ENCODE data around the gene OLFML2A.
A peak's percentile ranks its signal among the peaks of the same experiment; 100 is the strongest.

OLFML2A gene

GRCh38 chr9:124790301-124790700 is 13.4 kb downstream of the OLFML2A start:
- H3K27ac ChIP-seq (ENCODE audit: poor library complexity, severe bottlenecking), result no peak overlapping the region
- no peaks in the 10 kb centered on the region for H3K9me3 ChIP-seq (ENCODE audit: severe bottlenecking)

GRCh38 chr9:124790801-124791505 is 14.0 kb downstream of the OLFML2A start:
- Histone ChIP-seq H3K27me3 (ENCODE audit: insufficient read depth, poor library complexity, severe bottlenecking) (no peaks in the 10 kb centered on the region), H3K27ac (ENCODE audit: poor library complexity, severe bottlenecking) (no peak overlapping the region), H3K36me3 (ENCODE audit: low read depth) (no peaks in the 10 kb centered on the region), H3K4me1 (ENCODE audit: insufficient read depth, poor library complexity, severe bottlenecking) (peaks cover 12% of the 10 kb centered on the region), H3K9me3 (ENCODE audit: severe bottlenecking) (no peaks in the 10 kb centered on the region), H3K4me3 (ENCODE audit: severe bottlenecking) (no peak overlapping the region)
- ATAC-seq (ENCODE audit: low read depth) (no peak), DNase-seq (ENCODE audit: low spot score) (peak; percentile 21)
- TF ChIP-seq CTCF (IDR thresholded peaks at IDR 0.05; ENCODE audit: poor library complexity, severe bottlenecking), result no peak

More at GRCh38 chr9:124790301-124790700, 13.4 kb downstream of the OLFML2A start:
- no peak overlapping the region for H3K4me3 ChIP-seq (ENCODE audit: severe bottlenecking)
- H3K36me3 ChIP-seq (ENCODE audit: low read depth), result no peaks in the 10 kb centered on the region
- no peaks in the 10 kb centered on the region for H3K27me3 ChIP-seq (ENCODE audit: insufficient read depth, poor library complexity, severe bottlenecking)
- H3K4me1 ChIP-seq (ENCODE audit: insufficient read depth, poor library complexity, severe bottlenecking), result peaks cover 9% of the 10 kb centered on the region
- peak; percentile 29 for DNase-seq (ENCODE audit: low spot score)
- TF ChIP-seq CTCF (IDR thresholded peaks at IDR 0.05; ENCODE audit: poor library complexity, severe bottlenecking), result no peak
- no peak for ATAC-seq (ENCODE audit: low read depth)

GRCh38 chr9:124792257-124793014 is 15.5 kb downstream of the OLFML2A start:
- TF ChIP-seq CTCF (IDR thresholded peaks at IDR 0.05; ENCODE audit: poor library complexity, severe bottlenecking), result no peak
- no peak for DNase-seq (ENCODE audit: low spot score)
- Histone ChIP-seq H3K4me1 (ENCODE audit: insufficient read depth, poor library complexity, severe bottlenecking) (peaks cover 12% of the 10 kb centered on the region), H3K4me3 (ENCODE audit: severe bottlenecking) (no peak overlapping the region), H3K27ac (ENCODE audit: poor library complexity, severe bottlenecking) (no peak overlapping the region), H3K27me3 (ENCODE audit: insufficient read depth, poor library complexity, severe bottlenecking) (no peaks in the 10 kb centered on the region), H3K36me3 (ENCODE audit: low read depth) (no peaks in the 10 kb centered on the region), H3K9me3 (ENCODE audit: severe bottlenecking) (no peaks in the 10 kb centered on the region)
- ATAC-seq (ENCODE audit: low read depth), result no peak

GRCh38 chr9:124793015-124793541 is 16.1 kb downstream of the OLFML2A start:
- H3K9me3 ChIP-seq (ENCODE audit: severe bottlenecking), result no peaks in the 10 kb centered on the region
- H3K27me3 ChIP-seq (ENCODE audit: insufficient read depth, poor library complexity, severe bottlenecking), result no peaks in the 10 kb centered on the region
- H3K4me3 ChIP-seq (ENCODE audit: severe bottlenecking), result no peak overlapping the region
- peak; percentile 50 for ATAC-seq (ENCODE audit: low read depth)
- TF ChIP-seq CTCF (IDR thresholded peaks at IDR 0.05; ENCODE audit: poor library complexity, severe bottlenecking), result no peak
- DNase-seq (ENCODE audit: low spot score), result no peak
- H3K27ac ChIP-seq (ENCODE audit: poor library complexity, severe bottlenecking), result no peak overlapping the region
- H3K4me1 ChIP-seq (ENCODE audit: insufficient read depth, poor library complexity, severe bottlenecking), result peaks cover 12% of the 10 kb centered on the region
- H3K36me3 ChIP-seq (ENCODE audit: low read depth), result no peaks in the 10 kb centered on the region
